ENCODE results near the gene GBP1.
"Not testable (repeated sequence)": the region's sequence is repeated elsewhere in the genome, so short reads cannot be mapped to it uniquely, and the experiment has no call there.

The GBP1 gene

GRCh38 chr1:89018318-89018717, 46.7 kb downstream of the GBP1 start:
- not testable (repeated sequence) for DNase-seq

DNA sequence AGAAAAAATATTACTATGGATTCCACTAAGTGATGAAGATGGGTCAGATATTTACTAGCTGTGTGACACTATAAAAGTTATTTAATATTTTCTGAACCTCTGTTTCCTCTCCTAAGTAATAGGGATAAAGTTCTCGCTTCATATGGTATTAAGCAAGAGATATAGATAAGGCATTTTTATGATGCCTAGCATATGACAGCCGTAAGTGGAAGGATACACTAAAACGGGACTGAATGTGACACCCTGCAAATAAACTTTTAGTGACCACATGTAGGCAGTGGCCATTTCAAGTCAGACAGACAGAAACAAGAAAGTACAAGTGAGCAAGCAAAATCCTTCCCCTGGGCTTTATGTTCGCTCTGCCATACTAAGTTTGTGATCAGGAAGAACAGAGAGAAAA, 56.5 kb downstream of the GBP1 start:
- no peak for DNase-seq

DNA sequence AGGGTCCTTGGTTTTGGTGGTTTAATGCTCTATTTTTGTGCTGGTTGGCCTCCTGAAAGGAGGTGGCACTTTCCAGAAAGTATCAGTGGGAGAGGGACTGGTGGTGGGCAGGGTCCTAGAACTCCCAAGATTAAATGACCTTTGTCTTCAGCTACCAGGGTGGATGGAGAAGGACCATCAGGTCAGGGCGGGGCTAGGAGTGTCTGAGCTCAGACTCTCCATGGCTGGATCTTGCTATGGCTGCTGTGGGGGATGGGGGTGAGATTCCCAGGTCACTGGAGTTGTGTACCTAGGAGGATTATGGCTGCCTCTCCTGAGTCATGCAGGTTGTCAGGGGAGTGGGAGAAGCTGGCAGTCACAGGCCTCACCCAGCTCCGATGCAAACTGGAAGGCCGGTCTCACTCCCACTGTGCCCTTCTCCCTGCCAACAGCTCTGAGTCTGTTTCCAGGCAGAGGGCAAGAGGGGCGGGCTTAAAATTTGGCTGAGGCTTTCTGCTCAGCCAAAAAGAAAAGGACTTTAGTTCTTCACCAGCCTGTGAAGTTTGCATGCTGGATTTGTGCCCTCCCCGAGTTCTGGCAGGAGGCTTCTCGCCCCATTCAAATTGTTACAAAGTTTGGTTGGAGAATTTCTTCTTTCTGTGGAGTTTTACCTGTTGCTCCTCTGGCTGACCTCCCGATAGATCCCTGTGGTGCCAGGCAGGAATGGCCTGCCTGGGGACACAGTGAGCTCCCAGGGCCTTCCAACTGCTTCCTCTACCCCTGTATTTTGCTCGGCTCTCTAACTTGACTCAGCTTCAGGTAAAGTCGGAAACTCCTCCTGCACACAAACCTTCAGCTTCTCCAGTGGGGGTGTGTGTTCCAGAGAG, 59.5 kb downstream of the GBP1 start:
- peak in 36 of 56 donors; percentile 6 to 70 (median 32) for DNase-seq

Measured in nucleus accumbens (tissue), 56 donors.